ENCODE data around the gene PRM1.
"Not testable (repeated sequence)": the region's sequence is repeated elsewhere in the genome, so short reads cannot be mapped to it uniquely, and the experiment has no call there.

The PRM1 gene

GRCh38 chr16:11296706-11297491, 15.8 kb upstream of the PRM1 start:
- DNase-seq = no peak

GRCh38 chr16:11296351-11296705, 15.2 kb upstream of the PRM1 start:
- DNase-seq = no peak

- DNase-seq = no peak
Observed at GRCh38 chr16:11295672-11296071, 14.5 kb upstream of the PRM1 start.

- DNase-seq = no peak
Observed at GRCh38 chr16:11292076-11292748, 11.1 kb upstream of the PRM1 start.

- no peak for DNase-seq
Observed at GRCh38 chr16:11291091-11291703, 10.1 kb upstream of the PRM1 start.

- DNase-seq = no peak
Observed at GRCh38 chr16:11290102-11290893, 9.2 kb upstream of the PRM1 start.

- not testable (repeated sequence) for DNase-seq
Observed at GRCh38 chr16:11289696-11290095, 8.6 kb upstream of the PRM1 start.

- DNase-seq = no peak
Observed at GRCh38 chr16:11289202-11289601, 8.1 kb upstream of the PRM1 start.

GRCh38 chr16:11285842-11286241, 4.7 kb upstream of the PRM1 start:
- no peak for DNase-seq

GRCh38 chr16:11283820-11284248, 2.7 kb upstream of the PRM1 start:
- DNase-seq = no peak

- DNase-seq = no peak
Observed at GRCh38 chr16:11278681-11279628, 2.2 kb downstream of the PRM1 start.

- no peak for DNase-seq
Observed at GRCh38 chr16:11277607-11278337, 3.4 kb downstream of the PRM1 start.

GRCh38 chr16:11276896-11277593, 4.1 kb downstream of the PRM1 start:
- no peak for DNase-seq

GRCh38 chr16:11276143-11276895, 4.8 kb downstream of the PRM1 start, which contains the start of gene PRM2:
Gene PRM2, minus strand, starts transcription at chr16:11276480. Its CDS starts 110 bp downstream, at chr16:11276370.
- DNase-seq = no peak

- no peak for DNase-seq
Observed at GRCh38 chr16:11274964-11275363, 6.2 kb downstream of the PRM1 start.

- DNase-seq = no peak
Observed at GRCh38 chr16:11273721-11274324, 7.3 kb downstream of the PRM1 start.

GRCh38 chr16:11272921-11273720, 8.0 kb downstream of the PRM1 start, which contains the start of gene PRM3:
Gene PRM3, minus strand, starts transcription at chr16:11273629. Its CDS starts 34 bp downstream, at chr16:11273595.
- DNase-seq = no peak

GRCh38 chr16:11272484-11272883, 8.6 kb downstream of the PRM1 start:
- no peak for DNase-seq

Data from stimulated activated CD4-positive, alpha-beta T cell treated with anti-CD3 and anti-CD28 coated beads, Interleukin-4, amount 100 ng/mL, for 4 hours (primary cell).